Kidney capillary endothelial cell (primary cell): ENCODE data around the gene CSTPP1.
"Not testable (repeated sequence)": the region's sequence is repeated elsewhere in the genome, so short reads cannot be mapped to it uniquely, and the experiment has no call there.

ENCODE experiments used
- DNase-seq: peaks from one replicate; pipeline ENCODE4 v3.0.0-alpha.2; 2018; ENCODE audit warnings: low spot score

Gene CSTPP1

DNA sequence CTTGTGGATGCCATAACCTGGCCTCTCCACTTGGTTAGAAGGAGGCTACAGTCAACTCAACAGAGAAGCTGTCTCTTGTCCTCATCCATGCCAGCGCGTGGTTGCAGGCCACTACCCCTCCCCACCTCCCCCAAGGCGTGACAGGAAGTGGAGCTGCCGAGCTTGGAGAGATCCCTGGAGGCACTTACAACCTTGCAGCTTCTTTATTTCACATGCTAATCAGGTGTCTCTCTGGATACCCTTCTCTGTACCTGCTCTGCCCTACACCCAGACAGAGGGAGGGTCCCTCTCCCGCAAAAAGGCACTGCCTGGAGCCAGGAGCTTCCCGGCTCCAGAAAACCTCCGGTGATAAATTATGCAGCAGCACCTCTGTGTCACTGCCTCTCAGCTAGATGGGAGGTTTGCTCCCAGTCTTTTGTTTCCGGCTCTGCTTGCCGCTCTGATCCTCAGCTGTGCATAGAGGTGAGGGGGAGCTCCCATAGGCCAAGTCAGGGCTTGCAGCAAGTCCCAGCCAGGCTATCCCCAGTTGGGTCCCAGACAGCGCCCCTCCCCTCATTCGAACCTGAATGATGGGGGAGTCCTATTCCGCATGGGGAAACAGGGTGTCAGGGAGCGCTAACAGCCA, 23.9 kb upstream of the CSTPP1 start:
- DNase-seq: peak; percentile 70

- no peak for DNase-seq
Measured at GRCh38 chr11:46913484-46913883, 23.1 kb upstream of the CSTPP1 start.

- peak; percentile 74 for DNase-seq
Measured at GRCh38 chr11:46914363-46914762, 22.2 kb upstream of the CSTPP1 start.

DNA sequence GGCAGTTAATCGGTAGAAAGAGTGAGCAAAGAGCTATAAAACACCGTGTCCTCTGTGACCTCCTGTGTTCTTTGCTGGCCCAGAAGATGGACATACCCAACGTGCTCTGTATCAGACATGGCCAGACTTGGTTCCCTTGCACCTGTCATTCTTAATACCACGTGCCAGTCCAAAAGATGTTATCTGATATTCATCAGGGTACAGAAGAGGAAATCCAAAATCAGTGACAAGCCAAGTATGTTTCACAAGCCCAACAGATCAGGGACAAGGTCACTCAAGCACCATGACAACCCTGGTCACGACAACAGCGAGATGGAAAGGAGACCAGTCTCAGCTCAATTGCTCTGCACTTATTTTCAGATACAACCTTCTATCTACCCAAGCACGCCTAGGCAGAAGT, 21.7 kb upstream of the CSTPP1 start:
- no peak for DNase-seq

- DNase-seq: no peak
Measured at GRCh38 chr11:46916286-46917108, 20.1 kb upstream of the CSTPP1 start.

DNA sequence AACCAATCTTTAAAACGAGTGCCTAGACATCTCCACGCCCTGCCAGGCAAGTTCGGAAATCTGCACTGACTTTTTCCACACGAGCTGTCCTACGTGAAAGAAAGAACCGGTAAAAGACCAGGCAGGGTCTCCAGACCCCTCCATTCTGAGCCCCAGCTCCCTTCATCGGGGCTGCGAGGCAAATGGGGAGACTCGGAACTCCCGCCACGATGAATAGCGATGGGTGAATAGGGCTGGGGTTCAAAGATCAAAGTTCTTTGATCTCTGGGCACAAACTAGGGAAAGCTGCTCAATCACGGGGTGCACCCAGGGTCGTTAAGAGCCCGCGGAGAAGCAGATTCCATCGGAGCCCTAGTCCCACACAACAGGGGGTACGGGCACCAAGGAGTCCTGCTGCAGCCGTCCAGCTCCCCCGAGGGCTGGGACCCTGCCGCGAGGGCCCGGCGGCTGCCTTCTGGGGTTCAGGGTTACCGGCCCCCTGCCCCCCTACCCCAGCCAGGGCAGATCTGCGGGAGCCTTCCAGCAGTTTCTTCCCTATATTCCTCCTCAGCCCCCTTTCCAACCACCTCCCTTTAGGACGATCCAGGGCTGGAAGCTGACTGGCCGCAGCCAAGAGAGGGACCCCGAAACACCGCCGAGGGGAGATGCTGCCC, 19.3 kb upstream of the CSTPP1 start:
- no peak for DNase-seq

DNA sequence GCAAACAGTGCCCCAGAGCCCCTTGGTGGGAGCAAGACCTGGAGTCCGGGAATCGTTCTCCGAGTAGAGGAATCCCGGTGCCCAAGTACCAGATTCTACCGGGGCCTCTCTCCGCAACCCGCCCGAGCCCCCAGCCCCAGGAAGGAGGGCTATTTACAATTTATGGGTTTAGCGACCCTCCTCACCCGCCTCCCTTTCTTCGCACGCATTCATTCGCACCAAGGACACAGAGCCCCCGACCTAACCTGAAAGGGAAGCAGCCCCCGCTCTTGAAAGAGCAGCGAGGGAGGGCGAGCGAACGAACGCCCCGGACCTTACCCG, 18.8 kb upstream of the CSTPP1 start:
- no peak for DNase-seq

DNA sequence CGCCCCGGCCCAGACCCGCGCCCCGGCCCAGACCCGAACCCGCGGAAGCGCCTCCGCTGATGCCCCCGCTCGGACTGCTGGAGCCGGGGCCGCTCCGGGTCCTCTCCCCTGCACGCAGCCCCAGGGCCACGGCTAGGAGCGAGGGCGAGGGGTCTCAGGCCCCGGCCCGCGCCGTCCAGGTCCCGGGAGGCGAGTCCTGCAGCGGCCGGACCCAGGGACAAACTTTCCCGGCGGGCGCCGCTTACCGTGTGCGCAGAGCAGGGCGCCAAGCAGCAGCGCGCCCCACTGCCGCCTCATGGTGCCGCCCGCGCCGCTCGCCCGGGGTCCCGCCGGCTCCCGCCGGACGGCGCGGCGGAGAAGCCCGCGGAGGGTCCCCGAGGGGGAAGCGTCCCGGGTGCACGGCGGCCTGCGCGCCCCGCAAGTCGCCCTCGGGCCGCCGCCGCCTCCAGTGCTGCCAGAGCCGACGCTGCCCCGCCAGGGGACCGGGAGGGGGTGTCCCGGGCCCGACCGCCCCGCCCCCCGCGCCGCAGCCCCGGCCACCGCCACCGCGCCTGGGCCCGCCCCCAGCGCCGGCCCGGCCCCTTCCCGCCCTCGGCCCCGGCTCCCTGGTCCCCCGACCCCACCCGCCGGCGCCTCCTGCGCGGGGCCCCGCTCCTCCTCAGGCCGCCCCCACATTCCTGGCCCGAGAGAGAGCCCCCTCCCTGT, 18.3 kb upstream of the CSTPP1 start, which contains the start of gene LRP4:
Gene LRP4 (minus strand): TSS at position 468 of the 705 bp plus-strand sequence. CDS start 171 bp downstream, at position 297.
- no peak for DNase-seq

DNA sequence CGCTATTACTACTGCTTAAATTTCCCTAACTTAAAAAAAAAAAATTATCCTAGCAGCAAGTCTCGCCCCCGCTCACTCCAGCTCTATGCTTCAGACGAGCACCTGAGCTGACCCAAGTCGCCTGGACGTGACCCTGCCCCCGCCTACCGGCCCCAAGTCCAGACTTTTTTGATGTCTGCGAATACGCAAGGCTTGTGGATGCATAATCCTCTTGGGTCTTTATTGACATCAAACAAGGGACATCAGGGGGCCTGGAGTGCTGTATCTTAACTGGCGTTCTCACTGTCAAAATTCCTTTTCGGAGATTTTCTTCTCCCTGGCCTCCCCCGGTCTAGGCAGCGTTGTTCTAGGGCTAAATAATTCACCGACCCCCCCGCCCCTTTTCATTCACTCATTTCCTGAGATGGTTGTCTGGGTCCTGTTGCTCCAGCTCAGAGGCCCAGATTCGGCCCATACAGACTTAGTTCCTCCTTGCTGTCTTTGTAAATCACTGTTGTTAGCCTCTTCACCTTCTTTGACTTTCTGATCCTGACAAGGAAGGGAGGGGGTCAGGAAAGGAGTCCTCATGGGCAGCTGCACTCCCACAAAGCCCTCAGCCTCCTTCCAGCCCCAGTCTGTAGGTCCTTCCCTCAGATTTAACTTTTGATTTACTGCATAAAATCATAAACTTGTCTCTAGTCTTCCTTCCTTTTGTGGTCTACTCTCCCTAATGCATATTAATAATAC, 17.6 kb upstream of the CSTPP1 start:
- DNase-seq: no peak

- DNase-seq: peak; percentile 96
Measured at GRCh38 chr11:46920755-46921154, 15.8 kb upstream of the CSTPP1 start.

GRCh38 chr11:46927928-46928327, 8.6 kb upstream of the CSTPP1 start:
- DNase-seq: not testable (repeated sequence)

DNA sequence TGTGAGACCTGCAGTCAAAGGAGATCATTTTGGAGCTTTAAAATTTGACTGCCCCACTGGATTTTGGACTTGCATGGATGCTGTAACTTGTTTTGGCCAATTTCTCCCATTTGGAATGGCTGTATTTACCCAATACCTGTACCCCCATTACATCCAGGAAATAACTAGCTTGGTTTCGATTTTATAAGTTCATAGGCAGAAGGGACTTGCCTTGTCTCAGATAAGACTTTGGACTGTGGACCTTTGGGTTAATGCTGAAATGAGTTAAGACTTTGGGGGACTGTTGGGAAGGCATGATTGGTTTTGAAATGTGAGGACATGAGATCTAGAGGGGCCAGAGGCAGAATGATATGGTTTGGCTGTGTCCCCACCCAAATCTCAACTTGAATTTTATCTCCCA, 7.9 kb upstream of the CSTPP1 start:
- DNase-seq: not testable (repeated sequence)

- DNase-seq: no peak
Measured at GRCh38 chr11:46930089-46930488, 6.5 kb upstream of the CSTPP1 start.

DNA sequence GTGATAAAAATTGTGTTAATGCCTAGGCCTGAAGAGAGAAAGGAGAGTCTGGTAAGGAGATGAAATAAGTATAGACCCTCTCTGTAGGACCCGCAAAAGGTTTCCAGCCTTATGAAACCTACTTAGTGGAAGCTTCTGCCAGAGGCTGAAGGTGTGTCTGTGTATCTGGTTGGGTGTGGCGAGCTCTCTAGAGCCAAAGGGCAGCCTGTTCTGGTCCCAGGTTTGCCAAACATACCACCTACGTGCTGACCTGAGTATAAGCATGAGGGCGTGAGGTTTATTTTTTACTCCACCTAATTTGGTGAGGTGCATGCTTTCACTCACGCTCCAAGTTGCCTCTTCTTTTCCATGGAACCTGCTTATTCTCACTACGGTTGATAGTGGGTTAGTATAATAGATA, 5.6 kb downstream of the CSTPP1 start:
- no peak for DNase-seq

DNA sequence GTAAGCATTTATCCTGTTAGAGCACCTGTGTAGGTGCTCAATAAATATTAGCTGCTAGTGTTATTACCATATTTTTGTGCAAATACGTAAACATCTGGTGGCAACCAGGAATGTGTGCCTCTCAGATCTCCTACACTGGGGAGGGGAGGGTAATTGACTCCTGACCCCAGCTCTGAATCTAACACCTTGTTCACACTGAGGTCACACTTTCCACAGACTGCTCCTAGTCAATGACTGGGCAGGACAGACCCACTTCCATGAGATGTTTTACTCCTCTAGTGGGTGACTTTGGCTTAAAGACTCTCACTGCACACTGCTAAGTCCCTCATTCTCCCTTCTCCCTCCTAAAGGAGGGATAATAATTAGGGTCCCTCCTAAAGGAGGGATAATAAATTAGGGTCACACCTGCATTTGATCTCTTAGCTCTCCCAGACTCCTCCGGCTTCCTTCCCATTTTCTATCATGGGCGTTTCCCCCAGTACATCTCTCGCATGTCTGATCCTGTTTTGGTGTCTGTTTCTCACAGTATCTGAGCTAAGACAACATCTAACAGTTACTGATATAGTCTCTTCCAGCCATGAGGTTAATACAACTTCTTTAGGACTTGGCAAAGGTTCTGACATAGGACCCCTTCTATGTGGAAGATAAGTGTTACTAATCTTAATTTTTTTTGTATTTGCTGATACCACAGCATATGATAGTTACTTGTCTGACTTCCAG, 8.0 kb downstream of the CSTPP1 start:
- DNase-seq: no peak

DNA sequence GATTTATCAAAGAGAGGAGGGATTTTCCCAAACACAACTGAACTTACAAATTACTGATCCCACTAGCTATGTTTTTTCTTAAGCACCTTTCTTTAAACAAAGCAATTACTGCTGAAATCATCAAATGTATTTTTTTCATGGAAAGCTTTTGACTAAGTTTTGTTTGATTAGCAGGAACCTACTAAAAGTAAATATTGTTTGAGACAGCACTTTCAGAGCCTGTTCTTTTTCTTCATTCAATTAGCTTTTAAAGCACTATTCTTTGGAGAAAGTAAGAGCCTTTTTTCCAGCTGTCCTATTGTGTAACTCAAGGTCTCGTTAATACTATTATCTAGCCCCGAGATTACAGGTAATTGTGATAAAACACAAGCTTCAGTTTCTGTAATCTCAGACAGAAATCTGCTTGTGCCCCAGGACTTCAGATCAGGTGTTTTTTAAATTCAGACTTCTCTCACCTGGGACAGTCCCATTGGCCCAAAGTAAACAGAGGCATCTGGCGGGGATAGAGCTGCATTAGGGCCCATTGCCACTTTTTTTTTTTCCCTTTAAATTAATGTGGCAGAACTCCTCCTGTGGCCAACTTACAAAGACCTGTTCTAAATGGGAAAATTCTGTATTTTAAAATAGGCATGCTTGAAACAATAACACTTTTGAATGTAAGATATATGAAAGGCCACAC, 11.0 kb downstream of the CSTPP1 start:
- no peak for DNase-seq

DNA sequence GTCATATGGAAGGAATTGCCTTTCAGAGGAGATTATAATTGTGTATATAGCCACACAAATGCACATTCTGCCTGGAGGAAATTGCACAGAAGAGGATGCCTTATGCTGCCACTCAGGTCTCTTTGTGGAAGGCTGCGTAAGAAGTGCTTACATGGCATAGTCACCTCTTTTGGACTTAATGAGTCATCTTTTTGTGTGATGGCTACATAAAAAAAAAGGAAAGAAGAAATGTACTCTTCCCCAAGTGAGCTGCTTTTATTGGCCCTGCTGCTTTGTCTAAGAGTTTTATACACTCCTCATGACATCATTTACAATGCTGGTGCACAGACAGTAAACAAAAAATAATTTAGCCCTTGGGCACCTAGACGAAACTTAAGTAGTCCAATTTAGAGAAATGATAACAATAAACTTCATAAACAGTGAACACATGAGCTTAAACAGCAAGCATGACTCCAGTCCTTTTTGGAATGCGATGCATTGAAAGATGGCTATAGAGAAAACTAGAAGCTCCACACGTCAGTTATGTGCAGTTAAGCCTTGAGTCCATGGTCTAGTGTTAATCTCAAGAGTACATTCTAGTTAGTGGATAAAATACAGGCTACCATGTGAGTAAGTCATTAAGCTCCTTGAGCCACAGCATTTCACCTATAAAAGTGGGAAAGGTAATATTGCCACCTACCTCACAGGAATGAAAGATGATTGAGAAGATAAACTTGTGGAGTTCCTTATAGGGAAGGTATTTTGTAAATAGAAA, 12.0 kb downstream of the CSTPP1 start:
- peak; percentile 44 for DNase-seq

DNA sequence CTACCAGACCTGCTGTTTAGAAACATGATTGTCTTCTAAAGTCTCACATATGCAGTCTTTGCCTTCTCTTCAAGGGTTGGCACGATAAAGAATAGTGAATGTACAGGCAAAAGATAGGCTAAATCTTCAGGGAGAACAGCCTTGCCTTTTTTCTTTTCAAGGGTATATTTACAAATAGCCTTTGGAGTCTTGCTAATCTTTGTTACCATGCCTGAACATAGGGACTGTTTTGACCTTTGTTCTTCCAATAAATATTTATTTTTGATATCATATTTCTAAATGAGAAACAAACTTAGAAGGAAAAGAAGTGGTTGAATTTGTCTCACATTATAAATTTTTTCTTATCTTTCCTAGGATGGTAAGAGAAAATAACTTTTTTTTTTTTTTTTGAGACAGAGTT, 12.7 kb downstream of the CSTPP1 start:
- DNase-seq: no peak

GRCh38 chr11:46951864-46952263, 15.3 kb downstream of the CSTPP1 start:
- no peak for DNase-seq

- peak; percentile 30 for DNase-seq
Measured at GRCh38 chr11:46952553-46952952, 16.0 kb downstream of the CSTPP1 start.
